Stomach (tissue), 4 donors: ENCODE results near the gene CCDC116.

ENCODE experiments used
- EP300 ChIP-seq: sonication (generic); formaldehyde crosslinking; IDR thresholded peaks from one replicate; pipeline ENCODE4 v1.6.1; 2017; ENCODE audit warnings: antibody characterized with exemption
- POLR2A ChIP-seq, 4 donors: fragments of 450-650 bp; IDR thresholded peaks; one replicate each; pipeline ENCODE4 v1.6.1; 2016; ENCODE audit warnings: antibody characterized with exemption in 4 of 4, control low read depth in 2 of 4, mild to moderate bottlenecking in 1 of 4, moderate library complexity in 1 of 4

DNA sequence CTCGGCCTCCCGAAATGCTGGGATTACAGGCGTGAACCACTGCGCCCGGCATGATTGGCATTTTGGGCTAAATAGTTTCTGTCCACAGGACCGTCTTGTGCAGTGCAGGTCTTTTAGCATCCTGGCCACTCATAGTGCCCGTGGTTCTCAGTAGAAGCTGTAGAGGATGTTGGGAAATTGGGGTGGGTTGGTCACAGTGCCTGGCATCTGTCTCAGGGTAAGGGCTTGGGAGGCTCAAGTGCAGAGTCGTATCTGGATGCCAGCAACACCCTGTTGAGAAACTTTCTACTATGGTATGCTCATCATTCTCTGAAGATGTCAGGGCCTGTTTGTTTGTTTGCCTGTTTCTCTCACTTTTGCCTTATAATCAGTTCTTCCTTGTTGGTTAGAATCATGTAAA lies 43.2 kb upstream of the CCDC116 start:
- no peak for TF ChIP-seq POLR2A (IDR thresholded peaks at IDR 0.05)
- no peak for TF ChIP-seq EP300
